ENCODE results near the gene PRDM11. TPM values are rescaled to one million over a fixed set of nuclear protein-coding genes. Genes with fewer than 3 reads are reported as not detected.
A peak's percentile ranks its signal among the peaks of the same experiment; 100 is the strongest.

Gene PRDM11
- total RNA-seq, 4 donors from 2014 or later: 26.4 to 57.2 (median 29.6) TPM

DNA sequence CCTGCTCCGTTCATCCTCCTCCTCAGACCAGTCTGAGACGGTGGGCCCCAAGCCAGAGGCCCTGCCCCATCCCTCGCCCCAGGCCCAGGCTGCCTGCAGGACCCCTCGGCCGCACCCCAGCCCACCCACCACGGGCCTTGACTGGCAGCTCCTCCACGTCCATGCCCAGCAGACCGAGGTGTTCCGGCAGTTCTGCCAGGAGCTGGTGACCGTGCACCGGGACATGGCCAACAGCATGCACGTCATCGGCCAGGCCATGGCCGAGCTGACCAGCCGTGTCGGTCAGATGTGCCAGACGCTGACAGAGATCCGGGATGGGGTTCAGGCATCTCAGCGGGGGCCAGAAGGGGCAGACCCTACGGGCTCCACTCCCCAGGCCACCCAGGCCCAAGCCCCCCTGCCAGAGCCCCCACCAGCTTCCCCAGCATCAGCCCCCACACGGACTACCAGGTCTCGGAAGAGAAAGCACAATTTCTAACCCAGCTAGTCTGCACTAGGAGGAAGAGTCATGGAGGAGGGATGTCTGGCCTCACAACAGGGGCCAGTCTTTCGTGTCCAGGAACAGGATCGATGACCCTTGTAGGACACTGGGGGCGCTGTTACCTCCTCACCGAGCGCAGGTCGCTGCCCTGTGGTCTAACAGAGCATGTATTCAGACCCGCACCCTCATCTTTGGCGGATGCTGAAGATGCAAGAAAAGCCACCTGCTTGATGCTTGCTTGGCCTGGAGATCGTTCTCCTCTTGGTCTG is 66.3 kb downstream of the PRDM11 start:
- H3K27ac ChIP-seq: peak overlapping the region in 2 of 4 donors; percentile 88 to 94
- no peaks in the 10 kb centered on the region for H3K27me3 ChIP-seq
- peaks cover 0 to 36% of the 10 kb centered on the region in 2 donors for H3K36me3 ChIP-seq
- 100% methylated on average over 2 of the region's 31 CpGs; no CpG with 5 or more reads in 1 of the 2 donors for WGBS, 2 donors (ENCODE audit: low coverage in 1 of 2)
- H3K4me1 ChIP-seq: peaks cover 3 to 60% (median 28%) of the 10 kb centered on the region in 3 donors
- ATAC-seq: no peak
- no peak overlapping the region for H3K4me3 ChIP-seq
- no peaks in the 10 kb centered on the region for H3K9me3 ChIP-seq
- no peak for TF ChIP-seq CTCF (IDR thresholded peaks at IDR 0.05)
- TF ChIP-seq EP300 (IDR thresholded peaks at IDR 0.05): no peak
- TF ChIP-seq POLR2AphosphoS5 (IDR thresholded peaks at IDR 0.05): no peak
- no peak for TF ChIP-seq POLR2A (IDR thresholded peaks at IDR 0.05)

DNA sequence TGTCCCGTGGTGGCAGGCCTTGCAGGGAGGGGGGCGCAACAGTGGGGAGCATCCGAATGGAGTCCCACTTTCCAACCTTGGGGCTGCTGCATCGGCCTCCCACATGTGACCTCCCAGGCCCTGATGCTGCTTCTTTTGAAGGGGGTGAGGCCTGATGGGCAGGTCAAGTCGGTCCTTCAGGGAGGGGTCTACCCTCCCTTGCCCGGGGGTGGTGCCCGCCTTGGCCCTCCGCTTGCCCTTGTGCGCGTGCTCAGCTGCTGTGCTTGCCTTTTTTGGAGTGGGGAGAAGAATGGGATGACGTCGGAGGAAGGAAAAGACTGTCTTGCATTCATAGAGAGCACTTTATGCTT is 66.9 kb downstream of the PRDM11 start:
- no peak for ATAC-seq
- Histone ChIP-seq H3K27ac (no peak overlapping the region), H3K36me3 (peaks cover 0 to 36% of the 10 kb centered on the region in 2 donors), H3K4me1 (peaks cover 3 to 55% (median 28%) of the 10 kb centered on the region in 3 donors), H3K4me3 (no peak overlapping the region), H3K27me3 (no peaks in the 10 kb centered on the region), H3K9me3 (no peaks in the 10 kb centered on the region)
- 80% methylated on average over 1 of the region's 12 CpGs; no CpG with 5 or more reads in 1 of the 2 donors for WGBS, 2 donors (ENCODE audit: low coverage in 1 of 2)
- TF ChIP-seq POLR2AphosphoS5 (IDR thresholded peaks at IDR 0.05): no peak
- no peak for TF ChIP-seq CTCF (IDR thresholded peaks at IDR 0.05)
- no peak for TF ChIP-seq POLR2A (IDR thresholded peaks at IDR 0.05)
- no peak for TF ChIP-seq EP300 (IDR thresholded peaks at IDR 0.05)

DNA sequence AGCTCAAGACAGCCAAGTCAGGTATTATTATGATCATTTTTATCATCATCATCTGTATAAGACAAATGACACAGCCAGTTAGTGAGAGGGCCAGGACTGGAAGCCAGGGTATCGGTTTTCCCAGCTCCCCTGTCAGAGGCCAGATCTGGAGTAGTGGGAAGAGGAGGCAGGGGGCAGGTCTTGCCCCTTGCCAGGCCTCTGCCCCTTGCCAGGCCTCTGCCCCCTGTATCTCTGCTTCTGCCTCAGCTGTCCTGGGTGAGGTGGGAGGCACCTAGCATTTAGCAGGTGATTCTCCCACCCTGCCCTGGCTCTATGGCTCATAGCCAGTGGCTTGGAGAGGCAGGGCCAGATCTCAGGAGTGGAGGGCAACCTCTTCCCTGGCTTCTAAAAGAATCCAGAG is 67.3 kb downstream of the PRDM11 start:
- TF ChIP-seq POLR2A (IDR thresholded peaks at IDR 0.05): no peak
- no peak for TF ChIP-seq CTCF (IDR thresholded peaks at IDR 0.05)
- no peak for TF ChIP-seq EP300 (IDR thresholded peaks at IDR 0.05)
- no peak for TF ChIP-seq POLR2AphosphoS5 (IDR thresholded peaks at IDR 0.05)
- peaks cover 3 to 50% (median 25%) of the 10 kb centered on the region in 3 donors for H3K4me1 ChIP-seq
- no peaks in the 10 kb centered on the region for H3K9me3 ChIP-seq
- H3K4me3 ChIP-seq: no peak overlapping the region
- peak overlapping the region in 1 of 4 donors; percentile 30 for H3K27ac ChIP-seq
- peaks cover 0 to 36% of the 10 kb centered on the region in 2 donors for H3K36me3 ChIP-seq
- 71% methylated on average over 1 of the region's 1 CpG; no CpG with 5 or more reads in 1 of the 2 donors for WGBS, 2 donors (ENCODE audit: low coverage in 1 of 2)
- no peak for ATAC-seq
- no peaks in the 10 kb centered on the region for H3K27me3 ChIP-seq

- H3K36me3 ChIP-seq: peaks cover 0 to 47% of the 10 kb centered on the region in 2 donors
- H3K4me1 ChIP-seq: peaks cover 0 to 35% (median 10%) of the 10 kb centered on the region in 3 donors
- 67 to 74% methylated on average over 1 to 2 of the region's 4 CpGs for WGBS, 2 donors (ENCODE audit: low coverage in 1 of 2)
- H3K27ac ChIP-seq: no peak overlapping the region
- no peaks in the 10 kb centered on the region for H3K9me3 ChIP-seq
- H3K4me3 ChIP-seq: no peak overlapping the region
- TF ChIP-seq POLR2AphosphoS5 (IDR thresholded peaks at IDR 0.05): no peak
- no peak for TF ChIP-seq EP300 (IDR thresholded peaks at IDR 0.05)
- no peak for TF ChIP-seq CTCF (IDR thresholded peaks at IDR 0.05)
- ATAC-seq: no peak
- H3K27me3 ChIP-seq: no peaks in the 10 kb centered on the region
Measured at GRCh38 chr11:45215098-45215865, 68.8 kb downstream of the PRDM11 start.
